ENCODE measurements around the gene LRRC74B. TPM values are rescaled to one million over a fixed set of nuclear protein-coding genes. Genes with fewer than 3 reads are reported as not detected.
A peak's percentile ranks its signal among the peaks of the same experiment; 100 is the strongest.

Gene LRRC74B
- total and polyA plus RNA-seq, 2 experiments from 2014 or later: not detected

- peaks cover 9% of the 10 kb centered on the region for H3K4me1 ChIP-seq (ENCODE audit: insufficient read depth)
- H3K4me3 Mint-ChIP-seq: peak overlapping the region; percentile 91
Observed at GRCh38 chr22:21000207-21000986, 45.3 kb upstream of the LRRC74B start.

More at GRCh38 chr22:21000207-21000986, 45.3 kb upstream of the LRRC74B start:
- peaks cover 10% of the 10 kb centered on the region; the same call in 1 of the 2 replicates for H3F3A ChIP-seq (replicated peaks; ENCODE audit: low read depth)
- Mint-ChIP-seq H3K27ac (no peak overlapping the region), H3K27me3 (ENCODE audit: insufficient read depth, low read depth, poor library complexity) (peaks cover 12% of the 10 kb centered on the region), H3K36me3 (ENCODE audit: low read depth) (peaks cover 20% of the 10 kb centered on the region; the same call in 1 of the 3 replicates), H3K9me3 (no peaks in the 10 kb centered on the region), H3K4me1 (peaks cover 8% of the 10 kb centered on the region; the same call in 2 of the 3 replicates)
- peak overlapping the region; percentile 87 for H3K4me3 ChIP-seq
- no peaks in the 10 kb centered on the region for H4K20me1 ChIP-seq (replicated peaks; ENCODE audit: insufficient read depth)
- 0 out of 2 replicates have a peak, but pooled peaks cover 4% of the 10 kb centered on the region for H3K79me2 ChIP-seq (replicated peaks; ENCODE audit: insufficient read depth)
- H3K27ac ChIP-seq (ENCODE audit: low read depth): no peak overlapping the region
- H3K9me2 ChIP-seq (ENCODE audit: insufficient read depth): no peaks in the 10 kb centered on the region
- ATAC-seq (no peak), DNase-seq (ENCODE audit: low spot score) (no peak)
- H3K4me2 ChIP-seq: peak overlapping the region; percentile 96
- no peak overlapping the region for H2AFZ ChIP-seq
- no peaks in the 10 kb centered on the region for H3K27me3 ChIP-seq (ENCODE audit: insufficient read depth)
- TF ChIP-seq ZNF331 (CRISPR knock-in tag; IDR thresholded peaks at IDR 0.05; ENCODE audit: low read depth) (no peak), REST (IDR thresholded peaks at IDR 0.05; ENCODE audit: unreplicated experiment) (no peak), EZH2phosphoT487 (IDR thresholded peaks at IDR 0.05; ENCODE audit: unreplicated experiment) (no peak), JUNB (IDR thresholded peaks at IDR 0.05; ENCODE audit: unreplicated experiment) (no peak), ETS1 (IDR thresholded peaks at IDR 0.05) (no peak), ZNF462 (CRISPR knock-in tag; IDR thresholded peaks at IDR 0.05) (no peak), POLR2AphosphoS5 (IDR thresholded peaks at IDR 0.05; ENCODE audit: low read depth) (no peak), ZNF114 (CRISPR knock-in tag; IDR thresholded peaks at IDR 0.05) (no peak), STAT1 (IDR thresholded peaks at IDR 0.05; ENCODE audit: unreplicated experiment) (no peak), CREB1 (CRISPR knock-in tag; IDR thresholded peaks at IDR 0.05; ENCODE audit: low read depth) (no peak), CTCF (conservative IDR thresholded peaks at IDR 0.05; ENCODE audit: low read depth in 2 of 2) (no peak), EZH2 (IDR thresholded peaks at IDR 0.05; ENCODE audit: low read depth, unreplicated experiment) (no peak), NANOG (IDR thresholded peaks at IDR 0.05; ENCODE audit: borderline replicate concordance) (no peak)
- no peaks in the 10 kb centered on the region for H3K36me3 ChIP-seq (ENCODE audit: insufficient read depth)
